GM19467 (cell line): ENCODE measurements around the gene PACRG.

Experiments used
- ATAC-seq: cut with Tn5 transposase; IDR thresholded peaks from one replicate; pipeline ENCODE4 v1.9.1; 2021; ENCODE audit warnings: mild to moderate bottlenecking, moderate library complexity; ENCODE audit not compliant: unreplicated experiment

The PACRG gene

DNA sequence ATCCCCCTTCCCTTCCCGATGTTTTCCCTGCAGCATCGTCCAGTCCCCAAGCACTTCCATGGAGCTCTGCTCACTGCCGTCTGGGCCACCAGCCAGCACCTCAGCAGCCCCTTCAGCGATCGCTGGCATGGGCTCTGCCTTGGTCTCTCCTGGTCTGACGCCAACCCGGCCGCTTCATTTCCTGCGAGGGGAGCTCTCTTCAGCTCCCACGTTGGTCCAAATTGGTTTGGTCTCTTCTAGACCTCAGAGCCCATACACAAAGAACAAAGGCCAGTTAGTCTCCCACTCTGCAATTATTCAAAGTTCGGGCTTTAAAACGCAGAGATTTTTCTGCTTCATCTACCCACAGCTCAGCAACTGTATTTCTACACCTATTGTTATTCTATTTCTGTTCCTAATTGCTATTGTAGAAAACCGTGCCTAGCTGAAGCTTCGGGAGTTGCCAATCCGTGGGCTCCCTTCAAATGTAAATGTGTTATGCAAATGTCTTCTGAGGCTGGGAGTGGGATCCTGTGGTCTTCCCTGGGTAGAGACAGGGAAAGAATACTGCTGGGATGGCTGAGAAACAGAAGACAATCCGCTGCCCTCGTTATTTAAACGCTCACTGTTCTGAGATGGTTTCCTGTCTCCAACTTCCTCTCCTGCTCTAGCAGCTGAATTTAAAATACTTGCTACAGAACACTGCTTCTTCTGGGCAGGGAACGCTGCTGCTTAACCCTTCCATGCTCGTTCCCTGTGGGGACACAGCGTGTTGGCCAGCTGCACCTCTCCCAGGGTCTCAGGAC, 532.5 kb downstream of the PACRG start:
- ATAC-seq: no peak

DNA sequence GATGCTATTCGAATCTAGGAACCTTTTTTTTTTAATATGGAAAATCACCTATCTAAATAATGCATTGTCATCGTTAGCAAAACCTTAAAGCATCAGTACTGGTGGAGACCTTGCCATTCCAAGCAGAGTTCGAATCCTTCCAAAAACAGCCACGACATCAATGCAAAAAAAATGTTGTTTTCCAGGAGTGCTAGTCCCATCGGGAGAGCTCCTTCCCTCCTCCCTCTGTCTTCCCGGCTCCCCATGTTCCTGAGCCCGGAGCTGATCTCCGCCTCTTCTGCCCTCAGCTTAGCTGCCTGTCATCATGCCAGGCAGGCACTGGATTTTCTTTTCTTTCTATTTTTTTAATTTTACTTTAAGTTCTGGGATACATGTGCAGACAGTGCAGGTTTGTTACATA, 533.1 kb downstream of the PACRG start:
- no peak for ATAC-seq

DNA sequence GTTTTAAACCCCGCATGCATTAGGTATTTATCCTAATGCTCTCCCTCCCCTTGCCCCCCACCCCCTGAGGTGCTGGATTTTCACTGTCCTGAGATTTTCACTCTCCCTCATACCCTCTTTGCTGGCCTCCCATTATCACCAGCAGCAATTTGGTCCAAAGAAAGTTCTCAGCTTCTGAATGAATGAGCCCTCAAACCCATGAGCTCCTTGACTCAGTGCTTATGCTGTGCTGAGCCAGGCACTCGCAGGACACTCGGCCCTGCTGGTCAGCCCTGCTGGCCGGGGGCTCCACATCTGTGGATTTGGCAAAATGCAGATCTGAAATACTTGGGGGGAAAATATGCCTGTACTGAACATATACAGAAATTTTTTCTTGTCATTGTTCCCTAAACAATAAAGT, 533.6 kb downstream of the PACRG start:
- no peak for ATAC-seq

DNA sequence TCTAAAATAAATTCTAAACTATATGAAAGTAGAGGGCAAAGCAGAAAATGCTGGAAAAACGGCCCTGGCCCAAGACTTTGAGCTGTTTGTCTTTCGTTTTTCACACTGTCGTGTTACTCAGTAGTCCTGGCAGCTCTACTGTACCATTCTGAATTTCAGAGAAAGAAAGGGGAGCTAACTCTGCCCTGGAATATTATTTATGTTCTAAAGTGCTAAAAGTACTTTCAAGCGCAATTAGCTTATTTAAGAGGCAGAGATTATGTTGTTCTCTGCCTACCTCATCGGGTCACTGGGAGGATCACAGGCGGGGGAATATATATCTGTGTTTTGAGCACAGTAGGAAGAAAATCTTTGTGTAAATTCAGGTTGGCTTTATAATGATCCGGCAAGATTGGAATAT, 534.3 kb downstream of the PACRG start:
- no peak for ATAC-seq

DNA sequence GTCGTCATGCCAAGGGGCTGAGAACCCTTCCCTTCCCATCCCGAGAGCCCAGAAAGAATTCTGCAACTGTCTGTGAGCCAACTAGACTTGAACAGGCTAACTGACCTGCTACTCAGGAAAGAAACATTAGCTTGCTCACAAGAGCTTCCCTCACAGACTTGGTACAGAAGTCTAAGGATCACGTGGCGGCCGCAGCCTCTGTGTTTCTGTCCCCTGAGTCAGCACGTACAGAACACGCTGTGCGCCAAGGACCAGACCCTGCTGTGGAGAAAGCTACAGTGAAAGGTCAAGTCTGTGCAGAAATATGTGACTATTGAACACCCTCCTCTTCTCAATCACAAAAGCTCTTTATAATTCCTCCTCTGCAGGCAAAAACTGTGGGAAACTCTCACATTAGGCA, 535.4 kb downstream of the PACRG start:
- no peak for ATAC-seq

DNA sequence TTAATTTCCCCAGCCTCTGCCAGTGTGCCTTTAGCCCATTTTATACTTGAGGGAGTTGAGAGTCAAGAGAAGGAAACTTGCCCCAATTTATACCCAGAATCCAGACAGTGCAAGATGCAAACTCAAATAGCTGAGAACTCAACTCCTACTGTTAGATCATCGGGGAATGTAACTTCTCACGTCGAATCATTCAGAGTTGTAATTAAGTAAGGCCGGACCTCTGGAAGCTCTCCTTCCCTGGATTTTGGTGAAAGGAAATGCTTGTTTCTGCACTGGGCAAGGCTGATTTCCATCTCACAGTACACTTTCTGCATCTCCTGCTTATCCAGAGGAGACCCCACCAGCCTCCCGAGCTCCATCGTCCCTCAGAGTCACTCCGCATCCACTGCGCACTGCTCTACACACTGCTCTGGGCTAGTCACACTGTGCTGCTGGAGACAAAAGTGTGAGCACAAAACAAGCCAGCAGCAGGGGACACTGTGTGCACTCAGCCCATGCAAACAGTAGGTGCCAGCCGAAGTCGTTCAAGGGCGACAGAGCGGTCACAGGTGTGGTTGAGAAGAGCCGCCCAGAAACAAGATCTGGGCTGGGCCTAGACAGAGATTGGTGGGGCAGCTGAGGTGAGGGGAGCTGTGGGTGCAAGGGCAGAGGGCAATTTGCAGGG, 536.4 kb downstream of the PACRG start:
- no peak for ATAC-seq

DNA sequence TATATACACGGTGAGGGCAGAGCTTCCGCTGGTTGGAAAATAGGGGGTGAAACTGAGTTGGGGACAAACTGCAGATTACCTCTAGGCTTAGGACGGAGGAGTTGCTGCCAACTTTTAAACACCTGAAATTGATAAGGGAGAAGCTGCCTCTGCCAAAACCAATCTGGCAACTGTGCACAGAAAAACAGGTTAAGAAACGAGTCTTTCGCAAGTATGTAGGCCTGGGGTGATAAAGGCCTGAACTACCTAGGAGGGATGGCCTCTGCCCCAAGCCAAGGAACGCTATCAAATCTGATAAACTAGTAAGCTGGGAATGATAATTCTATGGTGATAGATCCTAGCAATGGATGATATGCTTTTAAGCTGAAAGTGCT, 536.9 kb downstream of the PACRG start:
- no peak for ATAC-seq

DNA sequence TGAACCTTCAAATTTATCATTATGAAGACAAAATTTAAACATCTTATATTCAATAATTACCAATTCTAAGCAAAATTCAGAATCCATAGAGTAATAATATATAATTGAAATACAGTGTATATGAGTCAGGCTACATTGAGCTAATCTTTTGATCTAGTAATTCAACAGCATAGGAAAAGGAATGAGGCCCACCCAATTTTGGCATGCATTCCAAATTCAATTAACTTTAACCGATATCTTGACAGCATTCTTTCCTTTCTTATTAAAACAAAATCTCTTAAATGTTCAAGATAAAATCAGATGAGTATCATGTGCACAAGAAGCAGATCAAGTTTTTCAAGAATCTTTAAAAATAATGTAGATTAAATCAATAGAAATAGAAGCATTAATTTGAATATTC, 553.9 kb downstream of the PACRG start:
- no peak for ATAC-seq

DNA sequence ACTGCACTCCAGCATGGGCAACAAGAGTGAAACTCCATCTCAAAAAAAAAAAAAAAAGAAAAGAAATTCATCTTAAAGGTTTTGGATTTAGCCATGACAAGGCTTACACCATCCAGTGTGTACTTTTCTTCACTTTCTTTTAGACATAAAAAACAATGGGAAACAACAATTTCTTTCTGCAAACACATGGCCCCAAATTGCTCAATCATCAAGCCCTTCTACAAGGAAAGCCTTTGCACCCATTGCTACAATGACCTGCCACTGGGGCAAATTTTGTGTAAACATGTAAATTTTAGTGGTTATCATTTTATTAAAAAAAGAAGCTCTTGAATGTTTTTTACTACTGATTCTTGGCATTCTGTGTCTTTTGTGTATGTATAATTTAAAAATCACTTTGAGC, 554.9 kb downstream of the PACRG start:
- no peak for ATAC-seq

DNA sequence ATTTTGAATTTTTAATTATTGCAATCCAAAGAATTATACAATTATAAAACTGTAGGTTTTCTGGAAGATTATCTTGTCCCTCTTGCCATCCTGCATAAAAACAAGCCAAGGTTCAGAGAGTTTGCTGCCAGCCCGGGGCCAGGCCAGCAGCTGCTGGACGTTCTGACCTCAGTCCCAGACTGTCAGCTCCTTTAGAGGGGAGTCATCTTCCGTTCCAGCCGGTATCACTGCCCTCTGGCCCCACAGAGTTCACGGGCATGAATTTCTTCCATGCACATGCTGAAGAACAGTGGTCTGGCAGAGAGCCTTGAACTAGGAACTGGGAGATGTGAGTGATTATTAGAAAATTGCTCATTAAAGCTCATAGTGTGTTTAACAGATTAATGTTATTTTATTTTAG, 556.4 kb downstream of the PACRG start:
- no peak for ATAC-seq

DNA sequence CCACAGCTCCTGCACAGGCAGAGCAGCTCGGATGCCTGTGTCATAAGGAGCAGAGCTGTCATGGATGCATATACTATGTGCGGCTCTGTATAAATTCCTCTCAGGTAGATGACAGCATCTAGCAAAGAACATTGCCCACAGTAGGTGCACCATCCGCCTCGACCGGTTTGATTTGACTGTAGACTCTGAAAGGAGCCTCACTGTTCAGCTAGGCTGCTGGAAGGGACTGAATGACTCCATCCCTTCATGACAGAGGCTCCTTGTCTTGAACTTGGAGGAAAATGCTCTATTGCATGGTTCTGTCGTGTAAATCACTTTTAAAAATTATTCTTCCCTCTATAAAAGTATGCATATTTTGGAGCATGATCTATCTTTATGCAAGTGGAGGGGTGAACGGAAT, 557.9 kb downstream of the PACRG start:
- no peak for ATAC-seq

DNA sequence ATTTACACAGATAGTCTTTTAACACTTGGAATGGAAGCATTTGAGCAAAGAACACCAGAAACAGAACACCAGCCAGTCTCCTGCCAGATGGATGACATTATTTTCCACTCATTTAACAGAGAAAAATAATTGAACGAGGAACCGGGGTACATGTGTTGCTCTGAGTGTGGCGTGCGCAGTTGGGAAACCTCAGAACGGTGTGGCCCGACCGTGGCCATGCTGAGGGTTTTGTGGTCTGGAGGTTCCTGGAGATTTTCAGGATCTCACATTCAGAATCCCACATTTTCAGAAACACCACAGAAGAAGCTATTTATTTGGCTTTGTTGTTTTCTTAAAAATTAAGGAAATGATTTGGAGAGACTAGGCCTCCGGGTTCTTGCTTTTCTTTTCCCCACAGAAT, 559.9 kb downstream of the PACRG start:
- ATAC-seq: no peak

DNA sequence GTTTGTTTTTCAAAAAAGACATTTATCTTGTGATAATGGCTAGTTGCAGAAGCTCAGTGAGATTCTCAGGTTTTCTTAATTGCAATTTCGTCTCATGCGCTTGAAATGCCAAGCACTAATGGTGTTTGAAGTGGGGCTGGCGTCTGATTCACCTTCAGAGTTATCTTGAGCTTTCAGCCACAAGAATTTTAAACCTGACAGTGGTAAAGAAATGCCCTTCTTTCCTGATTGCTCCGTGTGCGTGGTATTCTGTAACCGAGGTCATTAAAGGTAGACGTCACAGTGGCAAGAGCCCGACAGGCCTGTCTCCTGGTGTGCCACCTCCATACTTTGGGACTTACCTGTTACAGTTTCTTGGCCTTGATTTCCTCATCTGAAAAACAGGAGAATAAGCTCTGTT, 560.3 kb downstream of the PACRG start:
- ATAC-seq: no peak

DNA sequence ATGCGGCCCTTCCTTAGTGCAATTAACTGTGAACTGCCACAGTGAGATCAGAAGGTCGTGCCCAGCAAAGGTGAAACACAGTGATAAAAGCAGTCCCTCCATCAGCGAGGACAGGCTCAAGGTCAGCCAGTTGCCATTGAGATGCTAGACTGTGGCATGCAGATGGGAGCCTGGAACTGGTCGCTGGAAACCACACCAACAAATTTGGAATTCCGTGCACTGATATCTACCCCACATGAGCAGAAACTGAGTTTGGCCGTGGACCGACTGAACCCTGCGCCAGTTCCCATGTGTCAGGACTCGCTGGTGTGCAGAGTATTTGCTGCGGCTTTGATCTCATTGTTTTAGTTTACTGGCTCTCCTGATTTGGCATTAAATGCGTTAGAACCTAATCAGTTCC, 561.1 kb downstream of the PACRG start:
- ATAC-seq: no peak

DNA sequence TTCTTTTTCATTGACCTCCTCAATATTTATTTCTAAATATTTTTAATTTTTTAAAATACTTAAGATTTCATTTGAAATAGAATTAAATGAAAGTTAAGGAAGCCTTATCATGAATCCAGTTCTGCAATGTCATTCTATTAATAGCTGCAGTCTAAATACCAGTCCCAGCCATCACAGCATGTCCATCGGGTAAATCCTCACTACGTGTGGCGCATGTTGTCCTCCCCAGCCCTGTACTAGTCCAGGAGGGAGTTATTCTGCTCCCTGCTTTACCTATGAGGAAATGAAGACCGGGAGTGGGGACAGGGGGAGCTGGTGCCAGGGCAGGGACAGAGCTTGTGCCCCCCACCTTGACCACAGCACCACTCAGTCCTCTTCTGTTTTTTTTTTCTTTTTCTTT, 561.7 kb downstream of the PACRG start:
- ATAC-seq: no peak

DNA sequence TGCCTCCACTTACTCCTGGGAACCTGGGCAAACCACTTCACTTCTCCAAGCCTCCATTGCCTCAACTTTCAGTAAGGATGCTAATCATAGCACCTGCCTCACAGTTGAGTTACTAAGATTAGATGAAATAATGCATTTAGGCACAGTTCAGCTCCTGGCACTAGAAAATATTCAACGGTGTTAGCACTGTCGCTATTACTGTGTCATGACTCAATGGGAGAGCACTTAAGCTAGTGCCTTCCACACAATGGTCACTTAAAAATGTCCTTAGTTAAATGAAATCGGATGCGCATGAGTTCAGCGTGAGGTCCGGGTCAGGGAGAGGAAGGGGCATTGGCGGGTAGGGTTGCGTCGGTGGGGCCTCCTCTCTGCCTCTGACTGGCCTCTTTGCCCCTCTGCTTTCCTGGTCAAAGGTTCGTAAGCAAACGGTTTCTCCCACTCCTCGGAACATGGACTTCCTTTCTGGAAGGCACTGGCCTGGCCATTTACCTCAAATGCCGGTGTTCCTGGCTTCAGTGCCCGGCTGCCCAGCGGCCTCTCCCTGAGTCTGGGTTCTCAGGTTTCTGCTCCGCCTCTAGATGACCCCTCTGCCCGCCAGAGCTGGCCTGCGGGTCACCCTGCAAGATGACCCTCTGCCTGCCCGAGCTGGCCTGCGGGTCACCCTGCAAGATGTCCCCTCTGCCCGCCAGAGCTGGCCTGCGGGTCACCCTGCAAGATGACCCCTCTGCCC, 562.9 kb downstream of the PACRG start:
- ATAC-seq: no peak

DNA sequence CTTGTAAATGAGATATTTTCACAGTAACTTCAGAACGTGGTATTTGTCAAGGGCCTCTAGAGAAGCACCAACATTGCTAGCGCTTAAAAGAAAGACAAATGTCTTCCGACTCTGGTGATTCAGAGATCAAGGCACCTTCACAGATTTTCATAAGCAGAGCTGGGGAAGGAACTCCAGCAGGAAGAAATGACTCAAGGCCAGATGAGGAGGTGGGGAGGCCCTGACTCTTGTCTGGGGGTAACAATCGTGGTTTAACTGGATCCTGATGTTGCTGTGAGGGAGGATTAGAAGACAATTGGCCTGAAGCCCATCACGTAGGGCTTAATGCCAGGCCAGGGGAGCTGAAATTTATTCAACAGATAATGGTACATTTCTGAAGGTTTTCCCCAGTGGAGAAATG, 563.8 kb downstream of the PACRG start:
- ATAC-seq: no peak

DNA sequence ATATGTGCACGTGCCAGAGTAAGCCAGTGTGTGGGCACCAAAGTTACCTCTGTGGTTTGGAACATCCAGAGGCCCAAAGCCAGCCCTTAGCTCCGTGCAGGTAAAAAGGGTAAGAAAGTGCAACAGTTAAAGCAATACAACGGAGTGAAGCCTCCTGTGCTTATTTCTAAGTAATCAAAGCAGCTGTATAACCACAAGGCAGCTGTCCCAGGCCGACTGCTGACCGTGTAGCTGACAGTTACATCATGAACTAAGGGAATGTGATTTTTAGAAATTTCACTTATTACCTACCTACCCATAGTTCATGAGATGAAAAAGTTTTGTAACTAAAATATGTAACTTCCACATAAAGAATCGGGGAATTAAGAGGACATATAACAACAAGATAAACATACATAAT, 565.5 kb downstream of the PACRG start:
- no peak for ATAC-seq

DNA sequence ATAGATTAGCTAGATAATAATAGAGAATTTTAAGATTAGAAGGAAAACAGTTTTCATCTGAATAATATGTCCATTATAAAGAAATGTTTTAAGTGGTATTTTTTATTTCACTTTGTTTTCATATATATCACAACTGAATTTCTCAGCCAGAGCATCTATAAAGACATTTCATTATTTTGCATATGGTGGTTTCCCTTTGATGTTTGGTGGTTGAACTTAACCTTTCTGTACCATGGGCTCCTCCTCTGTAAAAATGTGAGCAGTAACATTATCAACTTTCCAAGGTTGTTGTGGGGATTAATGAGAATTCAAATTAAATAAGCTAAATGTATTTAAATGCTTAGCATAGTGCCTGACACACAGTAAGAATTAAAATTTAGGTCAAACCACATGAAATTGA, 567.0 kb downstream of the PACRG start:
- ATAC-seq: no peak

DNA sequence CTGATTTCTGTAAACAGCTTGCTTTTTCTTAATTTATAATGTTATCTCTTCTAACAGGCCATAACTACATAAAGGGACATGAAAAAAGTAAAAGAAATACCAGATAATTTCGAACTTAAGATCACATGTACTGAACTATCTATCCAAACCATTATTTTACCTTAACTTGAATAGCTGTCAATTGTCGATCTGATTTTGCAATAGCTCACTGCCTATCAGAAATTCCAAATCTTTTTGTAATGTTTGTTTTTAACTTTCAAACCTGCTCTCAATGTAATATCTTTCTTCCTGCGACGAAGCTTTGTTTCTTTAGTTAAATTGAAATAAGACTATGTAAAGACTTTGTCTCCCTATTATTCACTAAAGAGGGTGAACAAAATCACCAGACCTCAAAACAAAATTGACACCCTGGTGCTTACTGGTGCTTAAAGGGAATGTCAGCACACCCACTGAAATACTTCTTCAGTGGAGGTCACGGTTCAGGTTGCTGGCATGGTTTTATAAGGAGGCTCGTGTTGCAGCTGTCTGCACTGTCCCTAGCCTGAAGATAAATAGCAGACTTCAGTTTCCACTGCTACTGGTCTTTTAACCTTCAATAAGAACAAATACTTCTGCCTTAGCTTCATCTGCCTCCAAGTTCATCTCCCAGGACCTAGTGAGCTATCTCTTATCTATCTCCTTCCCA, 569.2 kb downstream of the PACRG start:
- no peak for ATAC-seq

DNA sequence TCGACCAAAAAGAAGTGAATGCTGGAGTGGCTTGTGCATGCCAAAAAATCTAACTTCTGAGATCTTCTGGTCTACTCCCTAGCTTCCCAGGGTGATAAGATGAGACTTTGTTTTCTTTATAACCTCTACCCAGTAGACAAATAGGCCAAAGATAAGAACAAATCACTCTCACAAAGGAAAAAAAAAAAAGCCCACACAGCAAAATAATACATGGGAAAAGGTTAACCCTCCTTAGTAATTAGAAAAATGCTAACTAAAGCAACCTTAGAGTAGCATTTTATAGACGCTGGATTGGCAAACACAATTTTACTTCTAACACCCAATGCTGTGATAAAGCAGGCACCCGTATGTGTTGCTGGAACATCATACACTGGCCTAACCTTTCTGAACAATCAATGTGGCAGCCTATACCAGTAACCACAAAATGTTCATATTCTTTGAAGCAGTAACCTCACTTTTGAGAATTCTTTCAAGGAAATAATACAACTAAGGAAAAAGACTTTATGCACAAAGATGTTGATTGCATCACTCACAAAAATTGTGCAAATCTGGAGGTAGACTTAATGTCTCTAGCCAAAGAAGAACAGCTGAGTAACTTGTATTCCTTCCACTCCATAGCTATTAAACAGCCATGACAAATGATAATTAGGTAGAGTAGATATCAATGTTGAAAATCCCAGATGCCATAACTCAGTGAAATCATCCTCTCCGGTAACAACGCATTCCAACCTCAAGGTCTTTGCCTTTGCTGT, 570.5 kb downstream of the PACRG start:
- ATAC-seq: no peak
